ENCODE results near the gene SAMSN1. TPM values are rescaled to one million over a fixed set of nuclear protein-coding genes. Genes with fewer than 3 reads are reported as not detected.

Gene SAMSN1
- total RNA-seq, 4 donors from 2014 or later: 1.3 to 7.4 (median 1.9) TPM

- intact Hi-C loops (cut with DNase I): no loop called here
- Histone ChIP-seq H3K36me3 (no peaks in the 10 kb centered on the region), H3K4me3 (replicated peaks in 1 of 3) (no peak overlapping the region), H3K9me3 (no peaks in the 10 kb centered on the region), H3K27ac (no peak overlapping the region), H3K27me3 (no peaks in the 10 kb centered on the region), H3K4me1 (no peaks in the 10 kb centered on the region)
- no peak for DNase-seq
- 74 to 79% methylated on average over 7 of the region's 7 CpGs for WGBS, 2 donors
- TF ChIP-seq, protein P1, sequence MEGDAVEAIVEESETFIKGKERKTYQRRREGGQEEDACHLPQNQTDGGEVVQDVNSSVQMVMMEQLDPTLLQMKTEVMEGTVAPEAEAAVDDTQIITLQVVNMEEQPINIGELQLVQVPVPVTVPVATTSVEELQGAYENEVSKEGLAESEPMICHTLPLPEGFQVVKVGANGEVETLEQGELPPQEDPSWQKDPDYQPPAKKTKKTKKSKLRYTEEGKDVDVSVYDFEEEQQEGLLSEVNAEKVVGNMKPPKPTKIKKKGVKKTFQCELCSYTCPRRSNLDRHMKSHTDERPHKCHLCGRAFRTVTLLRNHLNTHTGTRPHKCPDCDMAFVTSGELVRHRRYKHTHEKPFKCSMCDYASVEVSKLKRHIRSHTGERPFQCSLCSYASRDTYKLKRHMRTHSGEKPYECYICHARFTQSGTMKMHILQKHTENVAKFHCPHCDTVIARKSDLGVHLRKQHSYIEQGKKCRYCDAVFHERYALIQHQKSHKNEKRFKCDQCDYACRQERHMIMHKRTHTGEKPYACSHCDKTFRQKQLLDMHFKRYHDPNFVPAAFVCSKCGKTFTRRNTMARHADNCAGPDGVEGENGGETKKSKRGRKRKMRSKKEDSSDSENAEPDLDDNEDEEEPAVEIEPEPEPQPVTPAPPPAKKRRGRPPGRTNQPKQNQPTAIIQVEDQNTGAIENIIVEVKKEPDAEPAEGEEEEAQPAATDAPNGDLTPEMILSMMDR (IDR thresholded peaks at IDR 0.05): no peak
- no peak for TF ChIP-seq POLR2A (IDR thresholded peaks at IDR 0.05)
Observed at GRCh38 chr21:14567331-14568279, 21.5 kb upstream of the SAMSN1 start.

- no peaks in the 10 kb centered on the region for H3K36me3 ChIP-seq
- WGBS, 2 donors: 75 to 88% methylated on average over 5 of the region's 5 CpGs
- no peak overlapping the region for H3K27ac ChIP-seq
- no peak for TF ChIP-seq POLR2A (IDR thresholded peaks at IDR 0.05)
- TF ChIP-seq, protein P1 (IDR thresholded peaks at IDR 0.05): no peak
- no peak overlapping the region for H3K4me3 ChIP-seq (replicated peaks in 1 of 3)
- intact Hi-C loops (cut with DNase I): no loop called here
- no peaks in the 10 kb centered on the region for H3K4me1 ChIP-seq
- H3K9me3 ChIP-seq: no peaks in the 10 kb centered on the region
- DNase-seq: no peak
- no peaks in the 10 kb centered on the region for H3K27me3 ChIP-seq
Observed at GRCh38 chr21:14566894-14567293, 20.8 kb upstream of the SAMSN1 start.

DNA sequence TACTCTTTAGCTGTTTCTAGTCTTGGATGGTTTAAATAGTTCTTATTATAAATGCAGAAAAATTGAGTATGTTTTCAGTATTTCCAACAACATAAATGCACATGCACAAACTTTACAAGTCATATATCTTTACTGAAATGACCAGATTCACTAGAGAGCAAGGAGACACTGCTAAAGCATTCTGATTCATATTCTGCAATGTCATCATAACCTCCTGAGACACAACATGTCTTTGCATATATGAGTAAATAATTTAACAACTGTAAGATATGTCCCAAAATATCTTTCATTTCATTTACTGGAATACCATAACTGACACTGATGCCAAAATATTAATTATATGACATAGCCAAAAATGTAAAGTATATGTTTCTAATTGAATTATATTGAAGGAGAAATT lies 16.8 kb upstream of the SAMSN1 start:
- no peaks in the 10 kb centered on the region for H3K9me3 ChIP-seq
- H3K4me1 ChIP-seq: no peaks in the 10 kb centered on the region
- DNase-seq: no peak
- H3K4me3 ChIP-seq (replicated peaks in 1 of 3): no peak overlapping the region
- H3K36me3 ChIP-seq: no peaks in the 10 kb centered on the region
- intact Hi-C loops (cut with DNase I): no loop called here
- TF ChIP-seq POLR2A (IDR thresholded peaks at IDR 0.05): no peak
- TF ChIP-seq, protein P1 (IDR thresholded peaks at IDR 0.05): no peak
- no peak overlapping the region for H3K27ac ChIP-seq
- H3K27me3 ChIP-seq: no peaks in the 10 kb centered on the region

- DNase-seq: no peak
- no peaks in the 10 kb centered on the region for H3K36me3 ChIP-seq
- no peak overlapping the region for H3K27ac ChIP-seq
- no peaks in the 10 kb centered on the region for H3K4me1 ChIP-seq
- WGBS, 2 donors: 70 to 75% methylated on average over 4 of the region's 4 CpGs
- H3K27me3 ChIP-seq: no peaks in the 10 kb centered on the region
- H3K9me3 ChIP-seq: no peaks in the 10 kb centered on the region
- TF ChIP-seq, protein P1 (IDR thresholded peaks at IDR 0.05): no peak
- no peak for TF ChIP-seq POLR2A (IDR thresholded peaks at IDR 0.05)
- intact Hi-C loops (cut with DNase I): no loop called here
- no peak overlapping the region for H3K4me3 ChIP-seq (replicated peaks in 1 of 3)
Observed at GRCh38 chr21:14560555-14560954, 14.4 kb upstream of the SAMSN1 start.

GRCh38 chr21:14560139-14560538 lies 14.0 kb upstream of the SAMSN1 start:
- DNase-seq: no peak
- no peak overlapping the region for H3K4me3 ChIP-seq (replicated peaks in 1 of 3)
- intact Hi-C loops (cut with DNase I): no loop called here
- TF ChIP-seq, protein P1 (IDR thresholded peaks at IDR 0.05): no peak
- TF ChIP-seq POLR2A (IDR thresholded peaks at IDR 0.05): no peak
- H3K9me3 ChIP-seq: no peaks in the 10 kb centered on the region
- H3K27me3 ChIP-seq: no peaks in the 10 kb centered on the region
- no peaks in the 10 kb centered on the region for H3K36me3 ChIP-seq
- H3K27ac ChIP-seq: no peak overlapping the region
- H3K4me1 ChIP-seq: no peaks in the 10 kb centered on the region
